DMS 273 (cell line): ENCODE results near the gene TPSG1.

Source experiments
- DNase-seq: peaks from one replicate; lab custom pipeline; 2025; ENCODE audit not compliant: unreplicated experiment; lab: John Stamatoyannopoulos, UW

TPSG1 gene

GRCh38 chr16:1217526-1217925 is 7.5 kb downstream of the TPSG1 start:
- DNase-seq: no peak

- no peak for DNase-seq
Measured at GRCh38 chr16:1216681-1217400, 8.2 kb downstream of the TPSG1 start.

GRCh38 chr16:1216296-1216619 is 8.8 kb downstream of the TPSG1 start:
- DNase-seq: no peak

- no peak for DNase-seq
Measured at GRCh38 chr16:1215574-1216295, 9.3 kb downstream of the TPSG1 start.

- no peak for DNase-seq
Measured at GRCh38 chr16:1214719-1215118, 10.3 kb downstream of the TPSG1 start.

GRCh38 chr16:1213796-1214372 is 11.2 kb downstream of the TPSG1 start:
- no peak for DNase-seq

- no peak for DNase-seq
Measured at GRCh38 chr16:1213231-1213630, 11.8 kb downstream of the TPSG1 start.

GRCh38 chr16:1212616-1213194 is 12.4 kb downstream of the TPSG1 start:
- DNase-seq: no peak

GRCh38 chr16:1211451-1212268 is 13.4 kb downstream of the TPSG1 start:
- no peak for DNase-seq

- no peak for DNase-seq
Measured at GRCh38 chr16:1210461-1210860, 14.6 kb downstream of the TPSG1 start.

GRCh38 chr16:1209081-1209480 is 16.0 kb downstream of the TPSG1 start:
- no peak for DNase-seq

- DNase-seq: no peak
Measured at GRCh38 chr16:1208239-1208830, 16.7 kb downstream of the TPSG1 start.

- no peak for DNase-seq
Measured at GRCh38 chr16:1206786-1207185, 18.3 kb downstream of the TPSG1 start.

GRCh38 chr16:1206326-1206725 is 18.7 kb downstream of the TPSG1 start:
- peak; percentile 51 for DNase-seq

- no peak for DNase-seq
Measured at GRCh38 chr16:1204933-1205332, 20.1 kb downstream of the TPSG1 start.

- no peak for DNase-seq
Measured at GRCh38 chr16:1202274-1202673, 22.8 kb downstream of the TPSG1 start.

- DNase-seq: no peak
Measured at GRCh38 chr16:1201444-1201843, 23.6 kb downstream of the TPSG1 start.

GRCh38 chr16:1200014-1200627 is 24.9 kb downstream of the TPSG1 start:
- no peak for DNase-seq

- DNase-seq: no peak
Measured at GRCh38 chr16:1199347-1200013, 25.6 kb downstream of the TPSG1 start.
